Measurements from ENCODE around the gene PRRT2.

Gene PRRT2

DNA sequence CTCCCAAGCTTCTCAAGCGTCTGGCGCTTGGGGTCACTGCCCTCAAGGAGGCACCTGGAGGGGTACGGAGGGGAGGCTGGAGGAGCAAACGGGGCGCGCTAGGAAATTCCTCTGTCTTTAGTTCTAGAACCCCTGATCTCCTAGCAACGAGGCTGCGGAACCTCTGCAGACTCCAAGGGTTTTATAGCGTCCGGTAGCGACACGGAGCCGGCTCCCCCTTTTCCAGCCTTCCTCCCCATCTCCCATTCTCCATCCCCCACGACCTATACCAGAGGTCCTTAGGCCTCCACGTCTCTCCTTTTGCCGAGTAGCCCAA is 51.6 kb downstream of the PRRT2 start:
- TF ChIP-seq EZH2phosphoT487 (IDR thresholded peaks at IDR 0.05; ENCODE audit: borderline replicate concordance) (no peak), CTCF (conservative IDR thresholded peaks at IDR 0.05; ENCODE audit: low read length) (no peak)
- H3K4me3 ChIP-seq (ENCODE audit: low read length, poor library complexity, severe bottlenecking), result peak overlapping the region; percentile 84

DNA sequence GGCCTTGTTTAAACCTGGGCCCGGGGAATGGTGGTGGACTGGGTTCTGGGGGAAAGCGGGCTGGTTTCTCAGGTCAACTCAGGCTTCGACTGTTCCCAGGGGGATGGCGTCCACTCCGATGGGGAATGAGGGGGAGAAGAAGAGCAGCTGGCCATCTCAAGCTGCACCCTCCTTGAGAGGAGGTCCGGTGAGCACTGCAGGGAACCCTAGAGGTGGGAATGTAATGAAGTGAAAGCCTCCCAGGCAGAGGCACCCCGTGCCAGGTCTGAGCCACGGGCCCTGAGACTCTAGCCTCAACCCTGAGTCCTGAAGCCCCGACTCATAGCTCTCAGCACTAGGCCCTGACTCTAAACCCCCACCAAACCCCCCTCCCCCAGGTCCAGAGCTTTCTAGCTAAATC is 52.2 kb downstream of the PRRT2 start:
- H3K4me1 ChIP-seq (ENCODE audit: insufficient read depth, low read length, poor library complexity, severe bottlenecking), result peaks cover 18% of the 10 kb centered on the region
- peaks cover 6% of the 10 kb centered on the region for H4K20me1 ChIP-seq (ENCODE audit: insufficient read depth, low read length, poor library complexity, severe bottlenecking)
- H3F3A ChIP-seq (ENCODE audit: low read depth), result no peaks in the 10 kb centered on the region
- H3K4me2 ChIP-seq (ENCODE audit: low read depth, low read length, poor library complexity, severe bottlenecking), result no peak overlapping the region
- no peak overlapping the region for H3K9ac ChIP-seq (ENCODE audit: low read depth, low read length, poor library complexity, severe bottlenecking)
- H3K9me3 ChIP-seq (ENCODE audit: insufficient read depth, low read depth, low read length), result no peaks in the 10 kb centered on the region
- no peak overlapping the region for H2AFZ ChIP-seq (ENCODE audit: low read length)
- peaks cover 23% of the 10 kb centered on the region for H3K79me2 ChIP-seq (ENCODE audit: insufficient read depth, low read length)
- H3K9me2 ChIP-seq (replicated peaks; ENCODE audit: low read depth, low read length), result no peaks in the 10 kb centered on the region
- no peaks in the 10 kb centered on the region for H3K27me3 ChIP-seq (ENCODE audit: insufficient read depth, low read length, poor library complexity, severe bottlenecking)
- H3K36me3 ChIP-seq (ENCODE audit: insufficient read depth, low read length), result no peaks in the 10 kb centered on the region
- H3K4me3 ChIP-seq (ENCODE audit: low read length, poor library complexity, severe bottlenecking), result no peak overlapping the region
- TF ChIP-seq EZH2phosphoT487 (IDR thresholded peaks at IDR 0.05; ENCODE audit: borderline replicate concordance), result no peak
- no peak for TF ChIP-seq CTCF (conservative IDR thresholded peaks at IDR 0.05; ENCODE audit: low read length)

More for the DNA sequence above, 51.6 kb downstream of the PRRT2 start:
- Histone ChIP-seq H3K79me2 (ENCODE audit: insufficient read depth, low read length) (peaks cover 23% of the 10 kb centered on the region), H4K20me1 (ENCODE audit: insufficient read depth, low read length, poor library complexity, severe bottlenecking) (peaks cover 6% of the 10 kb centered on the region), H3K9ac (ENCODE audit: low read depth, low read length, poor library complexity, severe bottlenecking) (no peak overlapping the region), H3K9me3 (ENCODE audit: insufficient read depth, low read depth, low read length) (no peaks in the 10 kb centered on the region), H3K4me1 (ENCODE audit: insufficient read depth, low read length, poor library complexity, severe bottlenecking) (peaks cover 18% of the 10 kb centered on the region), H3K36me3 (ENCODE audit: insufficient read depth, low read length) (no peaks in the 10 kb centered on the region; the same call in 1 of the 2 replicates), H3K9me2 (replicated peaks; ENCODE audit: low read depth, low read length) (no peaks in the 10 kb centered on the region), H3K27me3 (ENCODE audit: insufficient read depth, low read length, poor library complexity, severe bottlenecking) (no peaks in the 10 kb centered on the region), H3F3A (ENCODE audit: low read depth) (no peaks in the 10 kb centered on the region), H3K4me2 (ENCODE audit: low read depth, low read length, poor library complexity, severe bottlenecking) (peak overlapping the region; percentile 97), H2AFZ (ENCODE audit: low read length) (peak overlapping the region; percentile 49; the same call in 1 of the 2 replicates)
